Stomach (tissue), 4 donors: ENCODE measurements around the gene FICD.

Experiments used
- CTCF ChIP-seq, 7 experiments: fragments of 450-650 bp in 4 of 7; fragments of 200-600 bp in 3 of 7; sonication (generic) in 3 of 7; IDR thresholded peaks; one replicate each; pipeline ENCODE4 v1.5.1; 2016 to 2019; ENCODE audit warnings: antibody characterized with exemption in 7 of 7, control low read depth in 2 of 7, mild to moderate bottlenecking in 1 of 7
- POLR2A ChIP-seq, 4 donors: fragments of 450-650 bp; IDR thresholded peaks; one replicate each; pipeline ENCODE4 v1.6.1; 2016; ENCODE audit warnings: antibody characterized with exemption in 4 of 4, control low read depth in 2 of 4, mild to moderate bottlenecking in 1 of 4, moderate library complexity in 1 of 4

- TF ChIP-seq POLR2A (IDR thresholded peaks at IDR 0.05) (no peak), CTCF (IDR thresholded peaks at IDR 0.05) (no peak)
Observed at GRCh38 chr12:108518101-108518715, 3.1 kb downstream of the FICD start.
